OCI-M2 (cell line): ENCODE results near the gene CDH13.

Experiments
- DNase-seq: peaks from one replicate; lab custom pipeline; 2025; ENCODE audit not compliant: unreplicated experiment; lab: John Stamatoyannopoulos, UW

Gene CDH13

GRCh38 chr16:83023640-83024039 lies 396.9 kb downstream of the CDH13 start:
- DNase-seq, result no peak

DNA sequence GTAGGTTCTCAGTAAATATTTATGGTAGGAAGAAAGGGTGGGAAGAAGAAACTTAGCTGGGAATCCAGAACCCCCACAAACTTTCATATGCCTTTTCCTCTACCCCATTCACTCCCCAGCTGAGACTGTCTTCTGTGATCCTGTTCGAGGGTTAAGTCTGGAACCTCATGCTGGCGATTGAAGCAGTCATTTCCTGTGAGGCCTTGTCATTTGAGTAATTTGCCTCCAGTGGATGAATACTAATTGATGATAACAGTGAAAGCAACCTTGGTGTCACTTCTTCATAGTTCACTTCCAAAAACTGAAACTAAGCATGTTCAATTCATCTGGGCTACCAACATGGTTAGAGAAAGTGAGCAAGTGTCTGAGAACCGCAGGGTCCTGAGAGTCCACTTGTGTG lies 401.2 kb downstream of the CDH13 start:
- no peak for DNase-seq

GRCh38 chr16:83029467-83029866 lies 402.7 kb downstream of the CDH13 start:
- DNase-seq, result no peak

GRCh38 chr16:83031524-83031923 lies 404.8 kb downstream of the CDH13 start:
- DNase-seq, result no peak

- no peak for DNase-seq
These were observed 410.3 kb downstream of the CDH13 start for GRCh38 chr16:83037102-83037501.

DNA sequence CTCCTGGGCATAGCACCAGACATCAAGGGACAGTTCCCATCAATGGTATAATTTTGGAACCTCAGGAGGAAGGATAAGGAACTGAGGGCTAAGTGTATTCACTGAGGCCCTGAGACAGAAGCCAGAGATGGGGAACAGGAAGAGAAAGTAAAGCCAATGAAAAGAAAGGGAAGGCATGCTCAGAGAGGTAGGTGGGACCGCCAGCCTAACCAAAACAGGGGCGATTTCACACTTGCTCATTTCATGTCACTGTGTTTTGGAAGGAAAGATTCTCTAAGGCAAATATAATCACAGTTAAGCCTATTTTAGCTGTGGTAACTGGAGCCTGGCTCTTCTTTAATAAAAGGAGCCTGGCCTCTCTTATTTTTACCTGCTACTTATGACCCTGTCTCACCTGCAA lies 411.1 kb downstream of the CDH13 start:
- DNase-seq, result no peak

GRCh38 chr16:83040174-83040573 lies 413.4 kb downstream of the CDH13 start:
- no peak for DNase-seq

DNA sequence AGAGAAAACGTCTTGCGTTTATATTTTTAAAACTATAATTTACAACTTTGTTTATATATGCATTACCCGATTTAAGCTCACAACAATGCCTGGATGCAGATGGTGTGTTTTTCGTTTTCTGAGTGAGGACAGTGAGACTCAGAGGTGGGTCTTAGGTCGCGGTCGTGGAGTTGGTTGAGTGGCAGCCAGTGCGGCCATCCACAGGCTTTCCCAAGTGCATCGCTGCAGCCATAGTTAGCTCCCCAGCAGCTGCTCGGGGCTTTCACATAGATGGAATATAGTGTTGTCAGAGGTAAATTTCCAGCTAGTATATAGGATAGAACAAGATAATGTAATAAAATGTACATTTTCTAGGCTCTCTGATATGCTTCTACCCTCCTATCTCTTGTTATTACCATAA lies 417.8 kb downstream of the CDH13 start:
- no peak for DNase-seq

DNA sequence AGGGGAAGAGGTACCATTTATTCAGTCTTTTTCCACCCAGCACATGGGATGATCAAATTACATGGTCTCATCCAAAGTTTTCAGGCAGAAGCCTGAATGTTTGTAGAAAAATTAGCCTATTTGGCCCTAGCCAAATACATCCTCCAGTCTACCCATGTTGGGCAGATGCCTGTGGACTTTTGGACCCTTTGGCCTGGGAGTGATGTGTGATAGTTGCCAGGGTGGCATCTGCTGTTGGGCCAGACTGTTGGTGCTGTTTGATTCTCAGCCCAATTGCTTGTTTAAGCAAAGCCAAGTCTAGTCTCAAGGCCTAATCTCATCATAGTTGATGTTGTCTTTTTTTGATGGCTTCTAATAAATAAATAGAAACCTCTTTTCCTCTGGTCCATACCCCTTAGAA lies 419.0 kb downstream of the CDH13 start:
- DNase-seq, result no peak

DNA sequence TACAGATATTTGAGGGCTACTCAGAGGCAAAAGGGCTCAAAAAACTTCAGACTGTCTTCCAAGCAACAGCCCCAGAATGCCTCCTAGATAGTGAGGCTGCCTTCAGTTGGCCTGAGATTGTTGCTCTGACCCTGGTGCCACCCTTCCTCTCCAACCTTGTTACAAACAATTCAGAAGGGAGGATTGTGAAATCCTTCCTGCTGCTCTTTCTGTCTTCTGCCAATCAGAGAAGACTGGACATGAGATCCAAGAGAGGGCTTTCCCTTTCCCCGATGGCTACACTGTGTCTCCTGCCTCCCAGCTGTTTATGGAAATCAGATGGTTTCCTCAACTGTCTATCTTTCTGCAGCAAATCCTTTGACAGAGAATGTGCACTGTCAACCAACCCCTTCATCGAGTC lies 419.9 kb downstream of the CDH13 start:
- no peak for DNase-seq

- no peak for DNase-seq
These were observed 424.7 kb downstream of the CDH13 start for GRCh38 chr16:83051451-83051850.

- no peak for DNase-seq
These were observed 427.5 kb downstream of the CDH13 start for GRCh38 chr16:83054283-83054682.

DNA sequence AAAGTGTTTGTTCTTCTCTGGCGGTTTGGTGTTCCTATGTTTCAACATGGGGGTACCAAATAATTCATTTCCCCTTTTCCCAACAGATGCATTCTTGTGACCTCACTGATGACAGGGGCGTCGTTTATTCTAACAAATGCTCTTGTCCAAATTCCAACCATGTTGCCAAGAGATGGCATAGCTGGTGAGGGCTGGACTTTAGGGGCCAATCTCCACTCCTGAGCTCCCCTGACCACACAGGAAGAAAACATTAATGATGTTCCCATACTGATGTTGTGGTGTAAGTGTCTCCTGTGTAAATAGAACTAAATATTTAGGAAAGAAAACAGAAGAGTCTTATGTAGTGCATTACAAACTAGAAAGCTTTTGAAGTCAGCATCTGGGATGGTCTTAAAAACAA lies 431.6 kb downstream of the CDH13 start:
- DNase-seq, result no peak

GRCh38 chr16:83059237-83059636 lies 432.5 kb downstream of the CDH13 start:
- no peak for DNase-seq

DNA sequence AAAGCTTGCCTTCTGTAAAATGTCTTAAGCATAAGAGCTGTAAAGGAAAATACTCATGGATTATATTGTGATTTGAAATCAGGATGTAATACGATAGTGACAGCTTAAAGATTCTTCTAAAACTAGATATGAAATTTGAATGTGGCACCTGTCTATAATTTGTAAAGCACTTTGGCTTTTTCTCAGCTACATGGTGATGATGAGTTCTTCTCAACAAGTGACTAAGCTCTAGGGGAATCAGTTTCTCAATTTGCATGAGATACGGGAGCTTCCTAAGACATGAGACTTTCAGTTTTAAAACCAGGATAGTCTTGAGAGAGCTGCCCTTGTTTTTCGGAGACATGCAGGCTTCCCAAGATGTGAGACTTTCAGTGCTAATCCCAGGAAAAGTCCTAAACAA lies 439.2 kb downstream of the CDH13 start:
- DNase-seq, result no peak

GRCh38 chr16:83066881-83067280 lies 440.1 kb downstream of the CDH13 start:
- no peak for DNase-seq

DNA sequence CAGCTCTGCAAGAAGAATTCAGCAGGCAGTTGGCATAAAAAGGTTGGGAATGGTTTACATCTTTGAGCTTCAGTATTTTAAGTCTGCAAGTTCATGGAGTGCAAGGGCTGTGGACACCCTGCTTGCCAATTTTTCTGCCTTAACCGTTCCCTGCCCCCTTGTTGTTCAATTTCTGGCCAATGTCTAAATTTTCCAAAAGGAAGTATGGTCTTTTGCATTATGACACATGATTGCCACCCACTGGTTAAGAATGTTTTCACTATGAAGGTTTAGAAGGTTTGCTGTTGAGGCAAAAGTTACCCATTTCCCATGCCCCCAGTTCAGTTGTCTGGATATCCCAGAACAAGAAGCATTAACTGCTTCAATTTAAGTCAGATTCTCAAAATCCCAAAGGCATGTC lies 441.9 kb downstream of the CDH13 start:
- DNase-seq, result no peak

DNA sequence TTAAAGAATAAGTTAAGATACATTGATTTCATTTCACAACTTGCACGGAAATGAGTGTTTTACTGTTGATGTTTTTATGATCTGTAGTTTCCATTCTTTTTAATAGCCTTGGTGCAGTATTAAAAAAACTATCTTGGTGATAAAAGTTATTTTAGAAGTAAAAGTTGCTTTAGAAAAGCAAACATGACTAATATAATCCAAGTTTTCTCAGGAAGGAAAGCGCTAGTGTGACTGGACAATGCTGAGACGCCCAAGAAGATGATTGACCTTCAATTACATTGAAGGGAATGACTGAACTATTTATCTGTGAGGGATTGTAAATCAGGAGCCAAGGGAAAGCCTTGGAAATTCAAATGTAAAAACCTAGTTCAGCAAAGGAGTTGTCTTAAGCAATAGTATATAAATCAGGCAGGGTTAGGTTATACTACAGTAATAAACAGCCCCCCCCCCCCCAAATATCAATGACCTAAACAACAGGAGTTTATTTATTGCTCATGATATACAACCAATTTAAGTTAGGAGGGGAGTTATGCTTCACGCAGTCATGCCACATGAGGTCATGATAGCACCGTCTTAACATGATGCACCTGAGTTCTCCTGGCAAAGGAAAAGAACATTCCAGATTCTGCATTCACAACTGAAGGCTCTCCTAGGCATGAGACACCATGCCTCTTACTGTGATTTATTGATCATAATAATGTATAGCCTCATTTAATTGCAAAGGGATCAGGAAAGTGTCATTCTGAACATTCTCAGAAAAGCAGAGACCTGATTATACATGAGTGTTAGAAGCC lies 443.8 kb downstream of the CDH13 start:
- DNase-seq, result no peak

- DNase-seq, result no peak
These were observed 449.2 kb downstream of the CDH13 start for GRCh38 chr16:83075956-83076355.

GRCh38 chr16:83083361-83083760 lies 456.6 kb downstream of the CDH13 start:
- DNase-seq, result no peak

DNA sequence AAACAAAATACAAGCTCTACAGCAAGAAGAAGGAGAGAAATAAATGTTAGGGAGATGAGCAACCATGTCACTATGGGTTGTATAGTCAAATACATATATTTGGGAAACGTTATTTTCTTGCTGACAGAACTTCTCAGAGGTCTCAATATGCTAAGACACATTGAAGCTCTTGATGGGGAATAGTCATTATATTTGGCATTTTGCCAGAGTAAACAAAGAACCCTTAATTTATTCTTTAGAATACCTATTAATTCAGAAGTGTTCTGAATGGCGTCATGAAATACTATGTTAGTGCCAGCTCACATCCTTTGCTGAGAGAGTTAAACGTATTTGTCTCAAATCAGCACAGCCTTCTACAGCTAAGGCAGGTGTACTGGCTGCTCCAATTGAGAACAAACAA lies 458.9 kb downstream of the CDH13 start:
- DNase-seq, result no peak

GRCh38 chr16:83095941-83096692 lies 469.3 kb downstream of the CDH13 start:
- no peak for DNase-seq

DNA sequence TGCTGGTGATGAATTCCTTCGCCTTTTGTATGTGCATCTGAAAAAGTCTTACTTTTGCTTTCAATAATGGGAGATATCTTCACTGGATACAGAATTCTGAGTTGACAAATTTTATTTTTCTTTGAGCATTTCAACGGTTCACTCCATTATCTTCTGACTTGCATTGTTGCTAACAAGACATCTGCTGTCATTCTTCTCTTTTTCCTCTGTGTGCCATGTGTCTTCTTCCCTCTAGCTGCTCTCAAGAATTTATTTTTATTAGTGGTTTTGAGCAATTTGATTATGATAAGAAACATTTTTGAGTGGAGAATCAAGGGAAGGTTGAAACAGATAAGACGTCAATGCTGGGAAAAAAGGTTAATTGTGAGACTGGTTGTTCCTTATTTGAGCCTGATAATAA lies 471.8 kb downstream of the CDH13 start:
- DNase-seq, result no peak
